Type B pancreatic cell (in vitro differentiated cells): ENCODE results near the gene SMIM44. TPM values are rescaled to one million over a fixed set of nuclear protein-coding genes. Genes with fewer than 3 reads are reported as not detected.

Source experiments
- DNase-seq: peaks from one replicate; pipeline ENCODE4 v3.0.0; 2021; ENCODE audit warnings: mixed read lengths; ENCODE audit not compliant: unreplicated experiment; ENCODE audit errors: extremely low spot score
- H3K27ac Mint-ChIP-seq: 2 replicates; pipeline ENCODE4 v1.8.0; 2021; ENCODE audit warnings: mild to moderate bottlenecking, mixed read lengths
- H3K27me3 Mint-ChIP-seq: 2 replicates; pipeline ENCODE4 v1.8.0; 2021; ENCODE audit warnings: mixed read lengths
- H3K36me3 Mint-ChIP-seq: 2 replicates; pipeline ENCODE4 v1.8.0; 2021; ENCODE audit warnings: mixed read lengths
- H3K4me1 Mint-ChIP-seq: one replicate; pipeline ENCODE4 v1.8.0; 2021; ENCODE audit warnings: mixed read lengths; ENCODE audit not compliant: unreplicated experiment
- H3K4me3 Mint-ChIP-seq: 2 replicates; pipeline ENCODE4 v1.8.0; 2021; ENCODE audit warnings: mild to moderate bottlenecking, mixed read lengths
- H3K9me3 Mint-ChIP-seq: 2 replicates; pipeline ENCODE4 v1.8.0; 2021; ENCODE audit warnings: mixed read lengths
- CTCF ChIP-seq: fragments of 200-600 bp; sonication (generic); conservative IDR thresholded peaks from 2 replicates; pipeline ENCODE4 v1.5.0; 2021; ENCODE audit warnings: antibody characterized with exemption, mild to moderate bottlenecking
- total RNA-seq: library from RNA; stranded (reverse); gene quantifications from 2 replicates; pipeline ENCODE4 v1.2.1, GENCODE V29; 2021; ENCODE audit warnings: low replicate concordance

SMIM44 gene
- total RNA-seq, 1 donor from 2014 or later, result not detected

DNA sequence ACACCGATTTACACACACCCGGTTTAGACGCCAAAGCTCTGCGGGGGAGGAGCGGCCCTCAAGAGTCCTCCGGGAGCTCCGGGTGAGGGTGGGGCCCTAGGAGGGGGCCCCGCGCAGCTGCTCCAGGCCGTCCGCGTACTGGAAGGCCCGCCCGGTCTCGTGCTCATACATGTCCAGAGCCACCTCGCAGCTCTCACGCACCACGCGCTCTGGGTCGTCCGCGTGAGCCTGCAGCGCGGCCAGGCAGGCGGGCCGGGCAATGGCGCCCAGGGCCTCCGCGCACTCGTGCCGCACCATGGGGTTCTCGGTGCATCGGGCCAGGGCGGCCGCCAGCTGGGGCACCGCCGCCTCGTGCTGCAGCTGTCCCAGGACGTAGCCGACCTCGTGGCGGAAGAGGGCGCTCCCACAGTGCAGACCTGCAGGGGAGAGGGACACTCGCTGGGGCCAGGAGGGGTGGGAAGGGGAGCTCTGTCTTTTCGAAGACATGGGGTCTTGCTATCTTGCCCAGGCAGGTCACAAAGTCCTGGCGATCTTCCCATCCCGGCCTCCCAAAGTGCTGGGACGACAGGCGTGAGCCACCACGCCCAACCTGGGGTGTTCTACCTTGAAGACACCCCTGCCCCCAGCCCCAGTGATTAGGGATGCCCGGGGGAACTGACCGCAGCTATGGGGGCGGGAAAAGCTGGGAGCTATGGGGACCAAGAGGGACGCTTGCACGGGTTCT, 8.3 kb upstream of the SMIM44 start:
- H3K27ac Mint-ChIP-seq, result no peak overlapping the region

GRCh38 chr19:3482507-3483225, 575 bp downstream of the SMIM44 start:
- Mint-ChIP-seq H3K27ac (no peak overlapping the region), H3K27me3 (peaks cover 15% of the 10 kb centered on the region), H3K4me1 (no peaks in the 10 kb centered on the region), H3K4me3 (no peak overlapping the region), H3K36me3 (no peaks in the 10 kb centered on the region), H3K9me3 (no peaks in the 10 kb centered on the region)
- no peak for TF ChIP-seq CTCF
- no peak for DNase-seq

More for the DNA sequence above, 8.3 kb upstream of the SMIM44 start:
- Mint-ChIP-seq H3K9me3 (no peaks in the 10 kb centered on the region), H3K4me1 (no peaks in the 10 kb centered on the region), H3K36me3 (peaks cover 9% of the 10 kb centered on the region), H3K27me3 (no peaks in the 10 kb centered on the region), H3K4me3 (no peak overlapping the region)
- no peak for DNase-seq
- no peak for TF ChIP-seq CTCF

- Mint-ChIP-seq H3K4me3 (no peak overlapping the region), H3K27me3 (peaks cover 15% of the 10 kb centered on the region), H3K4me1 (no peaks in the 10 kb centered on the region), H3K9me3 (no peaks in the 10 kb centered on the region), H3K36me3 (no peaks in the 10 kb centered on the region), H3K27ac (no peak overlapping the region)
- no peak for TF ChIP-seq CTCF
- DNase-seq, result no peak
Measured at GRCh38 chr19:3481241-3482090, 1.8 kb downstream of the SMIM44 start.

DNA sequence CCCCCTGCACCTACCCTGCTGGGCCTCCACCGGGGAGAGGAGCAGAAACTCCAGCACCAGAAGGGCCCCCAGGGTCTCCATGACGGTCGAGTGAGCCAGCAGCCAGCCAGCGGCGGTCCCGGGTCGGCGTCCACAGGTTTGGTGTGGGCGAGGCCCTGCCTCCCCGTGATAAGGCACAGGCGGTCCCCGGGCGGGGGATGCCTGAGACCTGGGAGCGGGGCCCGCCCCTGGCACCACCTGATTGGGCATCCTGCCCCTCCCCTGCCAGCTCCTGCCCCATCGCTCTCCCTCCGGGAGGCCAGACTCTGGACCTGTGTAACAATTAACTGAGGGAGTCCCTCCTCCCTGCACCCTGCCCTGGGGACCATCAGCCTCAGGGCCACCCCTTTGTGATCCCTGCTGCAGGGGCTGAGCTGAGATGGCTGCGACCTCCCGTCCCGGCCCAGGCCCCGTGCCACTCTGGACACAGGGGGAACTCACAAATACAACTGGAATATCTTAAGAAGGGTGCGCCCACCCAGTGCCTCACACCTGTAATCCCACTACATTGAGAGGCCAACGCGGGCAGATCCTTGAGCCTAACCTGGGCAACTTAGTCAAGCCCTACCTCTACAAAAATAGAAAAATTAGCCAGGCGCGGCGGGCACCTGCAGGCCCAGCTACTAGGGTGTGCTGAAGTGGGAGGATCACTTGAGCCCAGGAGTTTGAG, 2.7 kb downstream of the SMIM44 start, which contains the start of gene SMIM24:
Gene SMIM24, minus strand, starts transcription at position 143 of the 709 bp plus-strand sequence. Its CDS starts 62 bp downstream, at position 81.
- H3K4me1 Mint-ChIP-seq, result no peaks in the 10 kb centered on the region

More for the DNA sequence above, 2.7 kb downstream of the SMIM44 start, which contains the start of gene SMIM24:
- Mint-ChIP-seq H3K4me3 (no peak within 1 kb of the TSS), H3K27me3 (peaks cover 15% of the 10 kb centered on the region), H3K9me3 (no peaks in the 10 kb centered on the region), H3K36me3 (no peaks in the 10 kb centered on the region), H3K27ac (no peak within 1 kb of the TSS)
- no peak for TF ChIP-seq CTCF
- no peak for DNase-seq
